Measurements from ENCODE around the gene BCL11A. TPM values are rescaled to one million over a fixed set of nuclear protein-coding genes. Genes with fewer than 3 reads are reported as not detected.

BCL11A gene
- total RNA-seq, 1 experiment from 2014 or later = 0.13 TPM

GRCh38 chr2:60512062-60512622 lies 41.3 kb downstream of the BCL11A start:
- no peak overlapping the region for H3K4me3 ChIP-seq
- DNase-seq (ENCODE audit: low read depth in 1 of 2, low spot score in 2 of 2) = no peak
- peaks cover 4% of the 10 kb centered on the region; the same call in 1 of the 2 replicates for H3K27me3 ChIP-seq (replicated peaks)
- no peaks in the 10 kb centered on the region for H3K9me3 ChIP-seq (replicated peaks)
- no peaks in the 10 kb centered on the region for H3K36me3 ChIP-seq
- H3K27ac ChIP-seq = no peak overlapping the region
- peaks cover 32% of the 10 kb centered on the region for H3K4me1 ChIP-seq (replicated peaks)

- Histone ChIP-seq H3K27ac (no peak overlapping the region), H3K9me3 (replicated peaks) (no peaks in the 10 kb centered on the region), H3K4me3 (no peak overlapping the region), H3K36me3 (no peaks in the 10 kb centered on the region), H3K4me1 (replicated peaks) (peaks cover 18% of the 10 kb centered on the region), H3K27me3 (replicated peaks) (peaks cover 4% of the 10 kb centered on the region; the same call in 1 of the 2 replicates)
- DNase-seq (ENCODE audit: low read depth in 1 of 2, low spot score in 2 of 2) = no peak
These were observed 42.7 kb downstream of the BCL11A start for GRCh38 chr2:60510713-60511112.

DNA sequence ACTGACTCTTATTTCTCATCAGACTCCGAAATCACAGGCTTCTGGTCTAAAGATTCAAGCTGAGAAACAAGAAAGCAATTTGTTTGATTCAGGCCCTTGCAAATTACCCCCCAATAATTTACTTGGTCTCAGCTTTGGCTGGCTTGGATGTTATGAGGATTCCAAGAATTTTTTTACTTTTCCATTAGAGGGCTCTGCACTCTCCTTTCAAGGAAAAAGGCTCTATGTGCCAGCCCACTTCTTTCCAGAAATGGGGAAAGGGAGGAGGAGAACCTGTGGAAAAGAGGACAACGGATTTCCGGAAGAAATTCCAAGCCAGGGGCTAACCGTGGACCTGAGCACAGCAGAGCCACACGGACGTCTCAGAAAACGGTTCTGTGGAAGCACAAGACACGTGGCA lies 44.4 kb downstream of the BCL11A start:
- H3K27ac ChIP-seq = no peak overlapping the region
- H3K4me3 ChIP-seq = no peak overlapping the region
- no peaks in the 10 kb centered on the region for H3K9me3 ChIP-seq (replicated peaks)
- H3K36me3 ChIP-seq = no peaks in the 10 kb centered on the region
- H3K27me3 ChIP-seq (replicated peaks) = peaks cover 4% of the 10 kb centered on the region; the same call in 1 of the 2 replicates
- no peak for DNase-seq (ENCODE audit: low read depth in 1 of 2, low spot score in 2 of 2)
- peaks cover 8% of the 10 kb centered on the region for H3K4me1 ChIP-seq (replicated peaks)

- Histone ChIP-seq H3K9me3 (replicated peaks) (no peaks in the 10 kb centered on the region), H3K36me3 (no peaks in the 10 kb centered on the region), H3K4me3 (no peak overlapping the region), H3K4me1 (replicated peaks) (peaks cover 8% of the 10 kb centered on the region), H3K27ac (no peak overlapping the region), H3K27me3 (replicated peaks) (peaks cover 4% of the 10 kb centered on the region; the same call in 1 of the 2 replicates)
- no peak for DNase-seq (ENCODE audit: low read depth in 1 of 2, low spot score in 2 of 2)
These were observed 45.0 kb downstream of the BCL11A start for GRCh38 chr2:60508339-60508917.

DNA sequence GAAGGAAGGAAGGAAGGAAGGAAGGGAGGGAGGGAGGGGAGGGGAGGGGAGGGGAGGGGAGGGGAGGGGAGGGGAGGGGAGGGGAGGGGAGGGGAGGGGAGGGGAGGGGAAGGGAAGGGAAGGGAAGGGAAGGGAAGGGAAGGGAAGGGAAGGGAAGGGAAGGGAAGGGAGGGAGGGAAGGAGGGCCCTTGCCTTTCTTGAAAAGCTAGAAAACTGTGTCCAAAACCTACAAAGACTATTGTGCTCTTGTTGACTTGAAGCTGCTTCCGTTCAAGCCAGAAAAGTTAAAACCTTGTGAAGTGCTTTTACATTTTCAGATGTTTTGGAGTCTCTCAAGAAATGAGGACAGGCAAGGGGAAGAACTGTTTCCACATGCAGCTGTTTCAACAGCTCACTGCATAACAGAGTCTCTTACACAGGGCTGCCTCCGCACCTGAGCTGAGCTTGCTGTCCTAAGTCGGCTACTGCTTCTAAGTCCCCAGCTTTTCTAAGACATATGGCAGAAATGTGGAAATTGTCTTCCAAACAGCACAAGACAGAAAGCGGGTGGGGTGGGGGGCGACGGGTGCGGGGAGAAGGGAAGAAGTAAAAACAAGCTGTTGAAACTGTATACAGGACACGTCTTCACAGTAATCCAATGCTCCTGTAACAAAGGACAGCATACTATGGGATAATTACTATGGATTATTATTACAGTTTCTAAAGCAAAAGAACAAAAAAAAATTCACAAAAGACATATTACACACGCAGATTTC lies 46.1 kb downstream of the BCL11A start:
- Histone ChIP-seq H3K27me3 (replicated peaks) (peaks cover 4% of the 10 kb centered on the region; the same call in 1 of the 2 replicates), H3K36me3 (no peaks in the 10 kb centered on the region), H3K4me3 (no peak overlapping the region), H3K4me1 (replicated peaks) (no peaks in the 10 kb centered on the region; the same call in 1 of the 2 replicates), H3K9me3 (replicated peaks) (no peaks in the 10 kb centered on the region), H3K27ac (no peak overlapping the region)
- no peak for DNase-seq (ENCODE audit: low read depth in 1 of 2, low spot score in 2 of 2)

DNA sequence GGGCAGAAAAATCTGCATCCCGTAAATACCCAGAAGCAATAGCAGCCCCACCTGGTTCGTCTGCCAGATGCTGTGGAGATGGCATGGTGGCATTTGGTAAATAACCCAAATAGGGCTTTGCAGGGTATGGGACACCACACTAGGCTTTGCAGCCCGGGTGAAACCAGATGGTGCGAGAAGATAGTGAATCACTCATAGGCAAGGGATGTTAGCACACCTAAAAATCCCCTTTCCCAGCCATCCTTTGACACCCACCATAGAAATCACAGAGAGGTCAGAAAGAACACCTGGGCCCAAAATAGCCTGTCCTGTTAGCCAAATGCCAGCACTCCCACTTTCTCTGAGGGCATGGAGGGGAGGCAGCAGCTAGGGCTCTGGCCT lies 47.6 kb downstream of the BCL11A start:
- Histone ChIP-seq H3K36me3 (no peaks in the 10 kb centered on the region), H3K27ac (no peak overlapping the region), H3K4me1 (replicated peaks) (no peaks in the 10 kb centered on the region), H3K9me3 (replicated peaks) (no peaks in the 10 kb centered on the region), H3K4me3 (no peak overlapping the region), H3K27me3 (replicated peaks) (no peaks in the 10 kb centered on the region)
- no peak for DNase-seq (ENCODE audit: low read depth in 1 of 2, low spot score in 2 of 2)

DNA sequence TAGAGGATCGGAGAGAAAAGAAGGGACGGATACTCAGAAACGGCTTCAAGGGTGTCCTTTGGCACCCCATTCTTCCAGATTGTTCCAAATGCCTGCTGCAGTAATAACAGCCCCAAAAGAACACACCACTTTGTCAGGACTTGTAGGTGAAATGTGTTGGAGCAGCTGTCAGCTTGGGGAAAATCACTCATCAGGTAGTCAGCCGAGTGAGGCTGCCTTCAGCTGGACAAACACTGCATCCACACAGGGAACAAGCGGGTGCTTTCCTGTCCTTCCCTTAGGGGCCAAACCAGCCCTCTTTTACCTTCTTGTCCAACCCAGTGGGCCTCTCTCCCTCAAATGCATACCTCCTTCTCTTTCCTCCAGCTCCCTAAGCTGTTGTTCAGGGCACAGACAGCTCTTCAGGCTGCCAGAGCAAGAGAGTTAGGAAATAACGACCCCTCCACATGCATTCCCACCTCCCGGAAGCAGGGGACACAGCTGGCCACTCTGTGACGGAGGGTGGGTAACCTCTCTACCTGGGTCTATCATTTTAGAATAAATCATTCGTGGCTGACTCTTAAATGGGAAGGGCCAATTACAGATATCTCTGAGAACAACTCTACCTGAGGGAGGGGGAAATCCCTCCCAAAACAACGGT lies 48.1 kb downstream of the BCL11A start:
- Histone ChIP-seq H3K4me1 (replicated peaks) (no peaks in the 10 kb centered on the region), H3K27me3 (replicated peaks) (no peaks in the 10 kb centered on the region), H3K27ac (no peak overlapping the region), H3K9me3 (replicated peaks) (no peaks in the 10 kb centered on the region), H3K36me3 (no peaks in the 10 kb centered on the region), H3K4me3 (no peak overlapping the region)
- no peak for DNase-seq (ENCODE audit: low read depth in 1 of 2, low spot score in 2 of 2)

- no peaks in the 10 kb centered on the region for H3K4me1 ChIP-seq (replicated peaks)
- DNase-seq (ENCODE audit: low read depth in 1 of 2, low spot score in 2 of 2) = no peak
- no peaks in the 10 kb centered on the region for H3K27me3 ChIP-seq (replicated peaks)
- no peak overlapping the region for H3K4me3 ChIP-seq
- no peak overlapping the region for H3K27ac ChIP-seq
- H3K9me3 ChIP-seq (replicated peaks) = no peaks in the 10 kb centered on the region
- H3K36me3 ChIP-seq = no peaks in the 10 kb centered on the region
These were observed 49.4 kb downstream of the BCL11A start for GRCh38 chr2:60504049-60504448.

GRCh38 chr2:60502144-60502543 lies 51.3 kb downstream of the BCL11A start:
- no peaks in the 10 kb centered on the region for H3K9me3 ChIP-seq (replicated peaks)

GRCh38 chr2:60500861-60501260 lies 52.6 kb downstream of the BCL11A start:
- Histone ChIP-seq H3K36me3 (no peaks in the 10 kb centered on the region), H3K9me3 (replicated peaks) (no peaks in the 10 kb centered on the region), H3K27ac (no peak overlapping the region), H3K4me3 (no peak overlapping the region), H3K27me3 (replicated peaks) (no peaks in the 10 kb centered on the region), H3K4me1 (replicated peaks) (no peaks in the 10 kb centered on the region)
- no peak for DNase-seq (ENCODE audit: low read depth in 1 of 2, low spot score in 2 of 2)

More at GRCh38 chr2:60502144-60502543, 51.3 kb downstream of the BCL11A start:
- Histone ChIP-seq H3K4me1 (replicated peaks) (no peaks in the 10 kb centered on the region), H3K4me3 (no peak overlapping the region), H3K27me3 (replicated peaks) (no peaks in the 10 kb centered on the region), H3K36me3 (no peaks in the 10 kb centered on the region), H3K27ac (no peak overlapping the region)
- no peak for DNase-seq (ENCODE audit: low read depth in 1 of 2, low spot score in 2 of 2)

- no peak for DNase-seq (ENCODE audit: low read depth in 1 of 2, low spot score in 2 of 2)
- H3K36me3 ChIP-seq = no peaks in the 10 kb centered on the region
- no peaks in the 10 kb centered on the region for H3K27me3 ChIP-seq (replicated peaks)
- no peak overlapping the region for H3K4me3 ChIP-seq
- no peak overlapping the region for H3K27ac ChIP-seq
- H3K9me3 ChIP-seq (replicated peaks) = no peaks in the 10 kb centered on the region
- no peaks in the 10 kb centered on the region for H3K4me1 ChIP-seq (replicated peaks)
These were observed 53.7 kb downstream of the BCL11A start for GRCh38 chr2:60499651-60500265.

- no peaks in the 10 kb centered on the region for H3K36me3 ChIP-seq
- no peaks in the 10 kb centered on the region for H3K4me1 ChIP-seq (replicated peaks)
- no peaks in the 10 kb centered on the region for H3K27me3 ChIP-seq (replicated peaks)
- no peak for DNase-seq (ENCODE audit: low read depth in 1 of 2, low spot score in 2 of 2)
- no peak overlapping the region for H3K4me3 ChIP-seq
- H3K27ac ChIP-seq = no peak overlapping the region
- no peaks in the 10 kb centered on the region for H3K9me3 ChIP-seq (replicated peaks)
These were observed 54.5 kb downstream of the BCL11A start for GRCh38 chr2:60498816-60499429.

DNA sequence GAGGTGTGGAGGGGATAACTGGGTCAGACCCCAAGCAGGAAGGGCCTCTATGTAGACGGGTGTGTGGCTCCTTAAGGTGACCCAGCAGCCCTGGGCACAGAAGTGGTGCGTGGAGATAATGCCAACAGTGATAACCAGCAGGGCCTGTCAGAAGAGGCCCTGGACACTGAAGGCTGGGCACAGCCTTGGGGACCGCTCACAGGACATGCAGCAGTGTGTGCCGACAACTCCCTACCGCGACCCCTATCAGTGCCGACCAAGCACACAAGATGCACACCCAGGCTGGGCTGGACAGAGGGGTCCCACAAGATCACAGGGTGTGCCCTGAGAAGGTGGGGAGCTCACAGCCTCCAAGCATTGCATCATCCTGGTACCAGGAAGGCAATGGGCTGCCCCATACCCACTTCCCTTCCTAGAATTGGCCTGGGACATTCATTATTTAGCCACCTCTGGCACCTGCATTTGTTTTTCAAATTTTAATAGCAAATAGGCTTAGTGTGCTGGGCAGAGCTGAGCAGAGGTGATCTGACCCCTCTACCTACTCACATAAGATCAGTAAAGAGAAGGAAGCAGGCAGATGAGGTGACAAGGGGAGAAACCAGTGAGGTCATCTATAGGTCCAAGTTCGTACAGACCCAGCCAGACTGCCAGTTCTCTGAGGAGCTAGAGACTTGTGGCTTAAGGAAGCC lies 55.2 kb downstream of the BCL11A start:
- no peaks in the 10 kb centered on the region for H3K27me3 ChIP-seq (replicated peaks)
- H3K4me1 ChIP-seq (replicated peaks) = no peaks in the 10 kb centered on the region
- H3K27ac ChIP-seq = no peak overlapping the region
- no peaks in the 10 kb centered on the region for H3K9me3 ChIP-seq (replicated peaks)
- no peak for DNase-seq (ENCODE audit: low read depth in 1 of 2, low spot score in 2 of 2)
- no peaks in the 10 kb centered on the region for H3K36me3 ChIP-seq
- H3K4me3 ChIP-seq = no peak overlapping the region
